Measurements from ENCODE around the gene TRAK2. TPM values are rescaled to one million over a fixed set of nuclear protein-coding genes. Genes with fewer than 3 reads are reported as not detected.

The TRAK2 gene
- total and polyA plus RNA-seq, 2 of the 13 experiments (the other 11 are each of a cell fraction or from before 2014, with no cell fraction given) = 7.7 to 21.0 TPM

DNA sequence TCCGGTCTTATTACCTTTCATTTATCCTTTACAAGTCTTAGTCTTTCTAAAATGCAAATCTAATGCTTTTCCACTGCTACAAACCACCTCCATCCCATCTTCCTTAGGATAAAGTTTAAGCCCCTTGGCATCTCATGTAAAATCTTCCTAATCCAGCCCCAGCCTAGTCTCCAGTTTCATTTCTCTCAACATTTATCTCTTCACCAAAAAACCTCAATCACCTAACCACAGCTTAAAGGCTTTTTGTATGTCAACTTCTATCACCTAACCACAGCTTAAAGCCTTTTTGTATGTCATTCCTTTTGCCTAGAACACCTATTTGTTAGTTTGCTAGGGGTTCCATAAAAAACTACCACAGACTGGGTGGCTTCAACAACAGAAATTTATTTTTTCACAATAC is 4.2 kb downstream of the TRAK2 start:
- POLR2A ChIA-PET = interaction anchor here (1.1 kb wide), 1 partner anchor 17 kb away, joined by 3 read pairs; no protein-coding TSS in a partner anchor
- peaks cover 20% of the 10 kb centered on the region for H3K79me2 ChIP-seq (ENCODE audit: insufficient read depth, low read length)
- no peak for DNase-seq (ENCODE audit: low spot score)
- no peaks in the 10 kb centered on the region; a peak in 2 of 5 replicates for H3K27me3 ChIP-seq (ENCODE audit: control insufficient read depth in 1 of 2, insufficient read depth in 2 of 2, low read length in 2 of 2)
- H3K27ac ChIP-seq (ENCODE audit: extremely low read length, insufficient read depth, low read length) = no peak overlapping the region
- WGBS (ENCODE audit: low lambda C conversion rate) = 98% methylated on average over 1 of the region's 1 CpG
- in situ Hi-C loops (cut with HindIII; ENCODE audit: extremely low pct_ligation_motif_present, low pct_unique_long_range_greater_than_20kb) (no loop called here), intact Hi-C loops (cut with micrococcal nuclease; ENCODE audit: unreplicated experiment) (no loop called here)
- no peak for FAIRE-seq
- no peak overlapping the region for H3K9ac ChIP-seq (ENCODE audit: insufficient read depth, low read depth, low read length)
- no peak overlapping the region for H3K4me2 ChIP-seq (ENCODE audit: low read depth, low read length)
- no peak for ATAC-seq
- H3K36me3 ChIP-seq (replicated peaks in 1 of 2; ENCODE audit: control insufficient read depth in 1 of 2, insufficient read depth in 2 of 2, low read length in 2 of 2) = no peaks in the 10 kb centered on the region
- no peak overlapping the region for H2AFZ ChIP-seq (ENCODE audit: low read length)
- CTCF ChIA-PET (ENCODE audit: low intra/inter-chr PET ratio, low total read pairs) = no interaction called here
- H3K4me3 ChIP-seq (replicated peaks in 1 of 3; ENCODE audit: insufficient read depth in 1 of 3, low read depth in 2 of 3, low read length in 3 of 3) = no peak overlapping the region
- H3K9me3 ChIP-seq (ENCODE audit: low read length) = no peaks in the 10 kb centered on the region
- peaks cover 54% of the 10 kb centered on the region for H3K4me1 ChIP-seq (ENCODE audit: insufficient read depth, low read length)
- TF ChIP-seq HOXA3 (CRISPR knock-in tag; IDR thresholded peaks at IDR 0.05) = no peak
- TF ChIP-seq HNRNPK (IDR thresholded peaks at IDR 0.05; ENCODE audit: low read depth, low read length, poor library complexity, severe bottlenecking) = no peak
- no peaks in the 10 kb centered on the region for H4K20me1 ChIP-seq (ENCODE audit: insufficient read depth, low read length)
- BruUV-seq (replicated peaks) = no TSS peak

DNA sequence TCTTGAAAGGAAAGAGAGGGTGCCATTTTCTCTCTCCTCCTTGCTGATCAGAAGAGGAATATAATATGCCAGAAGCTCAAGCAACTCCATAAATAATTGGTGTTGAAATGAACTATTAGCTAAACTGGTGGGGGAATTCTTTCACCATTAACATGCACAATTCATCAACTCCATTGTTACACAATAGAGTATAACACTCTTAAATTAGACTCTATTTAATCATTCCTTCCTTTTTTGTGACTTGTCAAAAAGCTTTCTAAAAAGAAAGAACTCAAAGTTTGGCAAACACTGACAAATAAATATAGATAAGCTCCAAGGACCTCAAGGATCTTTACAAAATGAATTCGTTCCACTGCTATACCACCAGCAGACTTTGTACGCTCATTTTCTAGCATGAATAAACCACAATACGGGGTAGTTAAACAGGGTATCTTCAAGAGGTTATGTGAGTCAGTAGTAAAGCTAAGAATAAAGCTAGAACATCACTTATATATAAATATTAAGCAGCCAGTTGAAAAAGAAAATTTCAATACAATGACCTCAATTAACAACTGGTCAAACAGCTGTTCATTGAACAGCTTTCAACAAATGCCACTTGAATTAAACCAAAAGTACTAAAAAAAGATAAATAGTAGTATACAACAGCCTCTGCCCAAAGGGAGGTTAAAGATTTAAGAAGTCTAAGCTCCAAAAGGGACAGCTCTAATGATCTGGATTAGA is 6.4 kb downstream of the TRAK2 start:
- BruUV-seq (replicated peaks) = no TSS peak
- no peak for DNase-seq (ENCODE audit: low spot score)
- no peak overlapping the region for H3K9ac ChIP-seq (ENCODE audit: insufficient read depth, low read depth, low read length)
- H3K79me2 ChIP-seq (ENCODE audit: insufficient read depth, low read length) = peaks cover 9% of the 10 kb centered on the region
- peaks cover 64% of the 10 kb centered on the region for H3K4me1 ChIP-seq (ENCODE audit: insufficient read depth, low read length)
- 88% methylated on average over 3 of the region's 3 CpGs for WGBS (ENCODE audit: low lambda C conversion rate)
- FAIRE-seq = no peak
- in situ Hi-C loops (cut with HindIII; ENCODE audit: extremely low pct_ligation_motif_present, low pct_unique_long_range_greater_than_20kb) (no loop called here), intact Hi-C loops (cut with micrococcal nuclease; ENCODE audit: unreplicated experiment) (no loop called here)
- H4K20me1 ChIP-seq (ENCODE audit: insufficient read depth, low read length) = no peaks in the 10 kb centered on the region
- H3K9me3 ChIP-seq (ENCODE audit: low read length) = no peaks in the 10 kb centered on the region
- no peak overlapping the region for H3K4me2 ChIP-seq (ENCODE audit: low read depth, low read length)
- CTCF ChIA-PET (ENCODE audit: low intra/inter-chr PET ratio, low total read pairs) = no interaction called here
- no peaks in the 10 kb centered on the region for H3K27me3 ChIP-seq (ENCODE audit: control insufficient read depth in 1 of 2, insufficient read depth in 2 of 2, low read length in 2 of 2)
- POLR2A ChIA-PET = interaction anchor here (0.6 kb wide), 1 partner anchor 1252 kb away, joined by 3 read pairs; no protein-coding TSS in a partner anchor
- no peak overlapping the region for H3K4me3 ChIP-seq (replicated peaks in 1 of 3; ENCODE audit: insufficient read depth in 1 of 3, low read depth in 2 of 3, low read length in 3 of 3)
- TF ChIP-seq, protein P1, sequence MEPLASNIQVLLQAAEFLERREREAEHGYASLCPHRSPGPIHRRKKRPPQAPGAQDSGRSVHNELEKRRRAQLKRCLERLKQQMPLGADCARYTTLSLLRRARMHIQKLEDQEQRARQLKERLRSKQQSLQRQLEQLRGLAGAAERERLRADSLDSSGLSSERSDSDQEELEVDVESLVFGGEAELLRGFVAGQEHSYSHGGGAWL (CRISPR knock-in tag; IDR thresholded peaks at IDR 0.05) = no peak
- TF ChIP-seq, protein P2, sequence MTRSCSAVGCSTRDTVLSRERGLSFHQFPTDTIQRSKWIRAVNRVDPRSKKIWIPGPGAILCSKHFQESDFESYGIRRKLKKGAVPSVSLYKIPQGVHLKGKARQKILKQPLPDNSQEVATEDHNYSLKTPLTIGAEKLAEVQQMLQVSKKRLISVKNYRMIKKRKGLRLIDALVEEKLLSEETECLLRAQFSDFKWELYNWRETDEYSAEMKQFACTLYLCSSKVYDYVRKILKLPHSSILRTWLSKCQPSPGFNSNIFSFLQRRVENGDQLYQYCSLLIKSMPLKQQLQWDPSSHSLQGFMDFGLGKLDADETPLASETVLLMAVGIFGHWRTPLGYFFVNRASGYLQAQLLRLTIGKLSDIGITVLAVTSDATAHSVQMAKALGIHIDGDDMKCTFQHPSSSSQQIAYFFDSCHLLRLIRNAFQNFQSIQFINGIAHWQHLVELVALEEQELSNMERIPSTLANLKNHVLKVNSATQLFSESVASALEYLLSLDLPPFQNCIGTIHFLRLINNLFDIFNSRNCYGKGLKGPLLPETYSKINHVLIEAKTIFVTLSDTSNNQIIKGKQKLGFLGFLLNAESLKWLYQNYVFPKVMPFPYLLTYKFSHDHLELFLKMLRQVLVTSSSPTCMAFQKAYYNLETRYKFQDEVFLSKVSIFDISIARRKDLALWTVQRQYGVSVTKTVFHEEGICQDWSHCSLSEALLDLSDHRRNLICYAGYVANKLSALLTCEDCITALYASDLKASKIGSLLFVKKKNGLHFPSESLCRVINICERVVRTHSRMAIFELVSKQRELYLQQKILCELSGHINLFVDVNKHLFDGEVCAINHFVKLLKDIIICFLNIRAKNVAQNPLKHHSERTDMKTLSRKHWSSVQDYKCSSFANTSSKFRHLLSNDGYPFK (CRISPR knock-in tag; IDR thresholded peaks at IDR 0.05; ENCODE audit: borderline replicate concordance) = no peak
- TF ChIP-seq ZNF619 (CRISPR knock-in tag; IDR thresholded peaks at IDR 0.05) (no peak), PRMT3 (CRISPR knock-in tag; IDR thresholded peaks at IDR 0.05; ENCODE audit: borderline replicate concordance, low read depth) (no peak)
- no peak overlapping the region for H2AFZ ChIP-seq (ENCODE audit: low read length)
- ATAC-seq = no peak
- no peaks in the 10 kb centered on the region for H3K36me3 ChIP-seq (replicated peaks in 1 of 2; ENCODE audit: control insufficient read depth in 1 of 2, insufficient read depth in 2 of 2, low read length in 2 of 2)
- H3K27ac ChIP-seq (ENCODE audit: extremely low read length, insufficient read depth, low read length) = no peak overlapping the region

Measured in HepG2 (cell line).